Adipocyte (in vitro differentiated cells): Measurements from ENCODE around the gene PDCD4.

Source experiments
- DNase-seq: peaks from one replicate; pipeline ENCODE4 v3.0.0-alpha.2; 2015; ENCODE audit warnings: low read depth
- H3K27me3 ChIP-seq: replicated peaks from 2 replicates; pipeline ENCODE4 v1.7.0; 2013; ENCODE audit warnings: mild to moderate bottlenecking, low read length, moderate library complexity; ENCODE audit not compliant: control insufficient read depth, insufficient read depth
- H3K36me3 ChIP-seq: 2 replicates; pipeline ENCODE4 v1.7.0; 2013; ENCODE audit warnings: low read length, mild to moderate bottlenecking, moderate library complexity; ENCODE audit not compliant: control insufficient read depth, insufficient read depth, severe bottlenecking
- H3K4me1 ChIP-seq: 2 replicates; pipeline ENCODE4 v1.7.0; 2013; ENCODE audit warnings: mild to moderate bottlenecking, low read length, moderate library complexity; ENCODE audit not compliant: control insufficient read depth, insufficient read depth
- H3K4me3 ChIP-seq: 2 replicates; pipeline ENCODE4 v1.7.0; 2013; ENCODE audit warnings: mild to moderate bottlenecking, low read length, moderate library complexity
- H3K9ac ChIP-seq: 2 replicates; pipeline ENCODE4 v1.7.0; 2013; ENCODE audit warnings: mild to moderate bottlenecking, low read length, moderate library complexity
- H3K9me3 ChIP-seq: 2 replicates; pipeline ENCODE4 v1.7.0; 2013; ENCODE audit warnings: mild to moderate bottlenecking, low read length, moderate library complexity; ENCODE audit not compliant: control insufficient read depth

Gene PDCD4

DNA sequence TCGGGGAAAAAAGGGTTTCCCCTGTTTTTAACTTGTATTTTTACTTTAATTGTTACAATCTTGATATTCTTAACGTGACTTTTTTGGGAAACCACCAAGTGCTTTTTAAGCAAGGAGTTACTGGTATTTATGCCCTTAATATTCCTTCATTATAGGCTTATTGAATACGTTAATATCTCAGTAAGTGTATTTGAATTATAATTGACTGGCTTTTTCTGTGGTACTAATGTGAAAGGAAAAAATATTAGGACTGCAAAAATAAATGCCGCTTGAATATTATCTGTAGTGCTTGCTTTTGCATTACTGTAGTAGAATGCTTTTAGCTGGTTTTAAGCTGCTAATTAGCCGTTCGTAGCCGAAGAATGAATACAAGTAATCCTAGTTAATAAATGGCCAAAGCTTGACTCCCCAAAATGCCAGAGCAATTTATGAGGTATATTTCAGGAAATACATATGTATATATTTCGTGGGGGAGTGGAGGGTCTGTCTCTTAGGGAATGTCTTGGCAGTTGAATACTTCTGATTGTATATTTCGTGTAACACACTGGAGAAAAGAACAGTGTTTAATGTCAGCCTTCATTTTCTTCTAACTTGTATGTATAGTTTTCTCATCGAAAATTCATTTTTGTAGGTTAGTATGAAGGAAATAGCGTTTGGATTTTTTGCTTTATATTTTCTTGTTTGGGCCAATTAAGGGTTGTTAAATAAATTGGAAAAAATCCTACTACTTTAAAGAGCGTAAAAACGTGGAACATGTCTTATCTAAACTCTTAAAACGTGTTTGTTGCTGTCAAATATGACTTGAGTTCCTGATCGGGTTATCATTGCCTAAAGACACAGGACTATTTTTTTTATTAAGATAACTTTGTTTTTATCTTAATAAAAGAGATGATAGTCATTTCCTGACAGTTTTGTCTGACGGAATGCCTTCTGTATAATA, 1.5 kb downstream of the PDCD4 start:
- peak; percentile 33 for DNase-seq

DNA sequence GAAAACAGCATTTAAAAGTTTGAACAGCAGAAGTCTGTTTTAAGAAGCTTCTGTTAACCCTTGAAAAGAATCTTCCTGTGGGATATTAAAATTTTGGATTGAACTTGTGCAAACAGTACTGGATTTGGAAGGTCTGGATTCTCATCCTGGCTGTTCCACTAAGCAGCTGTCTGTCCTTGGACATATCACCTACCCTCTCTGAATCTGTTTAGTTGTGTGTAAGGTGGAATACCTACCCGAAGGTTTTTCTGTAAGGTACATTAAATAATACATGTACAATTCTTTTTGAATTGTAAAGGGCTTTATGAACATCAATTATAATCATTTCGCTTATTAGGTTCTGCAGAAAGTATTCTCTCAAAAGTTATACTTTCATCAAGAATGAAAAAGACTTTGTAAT, 2.2 kb downstream of the PDCD4 start:
- no peak for DNase-seq
- peak overlapping the region; percentile 84 for H3K4me3 ChIP-seq
- H3K9me3 ChIP-seq: no peaks in the 10 kb centered on the region
- peaks cover 33% of the 10 kb centered on the region for H3K4me1 ChIP-seq
- H3K27me3 ChIP-seq: no peaks in the 10 kb centered on the region
- peak overlapping the region; percentile 93 for H3K9ac ChIP-seq
- peaks cover 30% of the 10 kb centered on the region for H3K36me3 ChIP-seq

More for the DNA sequence above, 1.5 kb downstream of the PDCD4 start:
- H3K4me3 ChIP-seq: peak overlapping the region; percentile 84
- no peaks in the 10 kb centered on the region for H3K27me3 ChIP-seq
- peaks cover 23% of the 10 kb centered on the region for H3K36me3 ChIP-seq
- H3K9ac ChIP-seq: peak overlapping the region; percentile 93
- peaks cover 33% of the 10 kb centered on the region for H3K4me1 ChIP-seq
- H3K9me3 ChIP-seq: no peaks in the 10 kb centered on the region

- no peak for DNase-seq
- Histone ChIP-seq H3K4me1 (peaks cover 24% of the 10 kb centered on the region), H3K9me3 (no peaks in the 10 kb centered on the region), H3K9ac (no peak overlapping the region), H3K27me3 (no peaks in the 10 kb centered on the region), H3K4me3 (no peak overlapping the region), H3K36me3 (peaks cover 49% of the 10 kb centered on the region)
Measured at GRCh38 chr10:110876000-110876399, 4.3 kb downstream of the PDCD4 start.

GRCh38 chr10:110876788-110877187, 5.1 kb downstream of the PDCD4 start:
- Histone ChIP-seq H3K36me3 (peaks cover 57% of the 10 kb centered on the region), H3K4me3 (no peak overlapping the region), H3K9me3 (no peaks in the 10 kb centered on the region), H3K27me3 (no peaks in the 10 kb centered on the region), H3K4me1 (peaks cover 23% of the 10 kb centered on the region), H3K9ac (no peak overlapping the region)
- no peak for DNase-seq

DNA sequence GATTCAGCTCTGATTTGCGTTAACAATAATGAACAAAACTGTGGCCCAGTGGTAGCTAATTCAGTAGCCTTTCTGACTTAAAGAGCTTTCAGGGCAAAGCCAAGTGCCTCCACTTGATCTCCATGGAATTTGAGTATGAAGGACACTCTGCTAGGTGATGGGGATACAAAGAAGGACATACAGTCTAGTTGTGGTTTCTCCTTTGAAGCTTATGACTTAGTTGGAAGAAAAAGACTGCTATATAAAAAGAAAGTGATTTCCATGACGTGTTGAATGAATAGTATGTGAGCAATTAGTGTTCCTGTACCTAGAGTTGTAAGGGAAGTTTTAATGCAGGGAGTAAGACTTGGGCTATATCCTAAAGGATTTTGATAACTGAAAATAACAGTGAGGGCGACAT, 8.3 kb downstream of the PDCD4 start:
- H3K4me3 ChIP-seq: no peak overlapping the region
- H3K9ac ChIP-seq: no peak overlapping the region
- peaks cover 90% of the 10 kb centered on the region for H3K36me3 ChIP-seq
- peaks cover 18% of the 10 kb centered on the region for H3K4me1 ChIP-seq
- no peaks in the 10 kb centered on the region for H3K9me3 ChIP-seq
- no peak for DNase-seq
- no peaks in the 10 kb centered on the region for H3K27me3 ChIP-seq

DNA sequence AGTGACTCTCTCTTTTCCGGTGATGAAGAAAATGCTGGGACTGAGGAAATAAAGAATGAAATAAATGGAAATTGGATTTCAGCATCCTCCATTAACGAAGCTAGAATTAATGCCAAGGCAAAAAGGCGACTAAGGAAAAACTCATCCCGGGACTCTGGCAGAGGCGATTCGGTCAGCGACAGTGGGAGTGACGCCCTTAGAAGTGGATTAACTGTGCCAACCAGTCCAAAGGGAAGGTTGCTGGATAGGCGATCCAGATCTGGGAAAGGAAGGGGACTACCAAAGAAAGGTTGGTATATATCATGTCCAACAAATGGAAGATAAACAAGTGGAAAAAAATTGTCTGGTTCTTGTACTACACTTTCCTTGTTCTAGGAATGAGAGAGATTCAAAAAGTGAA, 9.5 kb downstream of the PDCD4 start:
- H3K27me3 ChIP-seq: no peaks in the 10 kb centered on the region
- DNase-seq: no peak
- no peak overlapping the region for H3K4me3 ChIP-seq
- H3K9ac ChIP-seq: no peak overlapping the region
- H3K9me3 ChIP-seq: no peaks in the 10 kb centered on the region
- peaks cover 7% of the 10 kb centered on the region for H3K4me1 ChIP-seq
- H3K36me3 ChIP-seq: peaks cover 96% of the 10 kb centered on the region

- no peak for DNase-seq
- no peak overlapping the region for H3K9ac ChIP-seq
- no peak overlapping the region for H3K4me3 ChIP-seq
- H3K4me1 ChIP-seq: peaks cover 7% of the 10 kb centered on the region
- peaks cover 97% of the 10 kb centered on the region for H3K36me3 ChIP-seq
- H3K27me3 ChIP-seq: no peaks in the 10 kb centered on the region
- no peaks in the 10 kb centered on the region for H3K9me3 ChIP-seq
Measured at GRCh38 chr10:110881905-110882304, 10.2 kb downstream of the PDCD4 start.

GRCh38 chr10:110883924-110884323, 12.2 kb downstream of the PDCD4 start:
- Histone ChIP-seq H3K9ac (no peak overlapping the region), H3K36me3 (peaks cover 96% of the 10 kb centered on the region), H3K4me3 (no peak overlapping the region), H3K4me1 (peaks cover 7% of the 10 kb centered on the region), H3K9me3 (no peaks in the 10 kb centered on the region), H3K27me3 (no peaks in the 10 kb centered on the region)
- DNase-seq: no peak

- peaks cover 95% of the 10 kb centered on the region for H3K36me3 ChIP-seq
- peaks cover 15% of the 10 kb centered on the region for H3K4me1 ChIP-seq
- no peaks in the 10 kb centered on the region for H3K9me3 ChIP-seq
- H3K27me3 ChIP-seq: no peaks in the 10 kb centered on the region
- H3K4me3 ChIP-seq: no peak overlapping the region
- no peak for DNase-seq
- H3K9ac ChIP-seq: no peak overlapping the region
Measured at GRCh38 chr10:110885932-110886674, 14.4 kb downstream of the PDCD4 start.

DNA sequence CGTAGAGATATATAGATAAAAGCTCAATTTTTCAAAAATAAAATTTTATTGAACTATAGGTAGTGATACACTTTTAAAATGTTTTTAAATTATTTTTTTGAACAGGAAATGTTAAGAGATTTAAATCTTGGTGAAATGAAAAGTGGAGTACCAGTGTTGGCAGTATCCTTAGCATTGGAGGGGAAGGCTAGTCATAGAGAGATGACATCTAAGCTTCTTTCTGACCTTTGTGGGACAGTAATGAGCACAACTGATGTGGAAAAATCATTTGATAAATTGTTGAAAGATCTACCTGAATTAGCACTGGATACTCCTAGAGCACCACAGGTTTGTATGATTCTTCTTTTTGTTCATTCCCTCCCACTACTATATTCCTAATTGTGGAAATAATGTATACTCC, 15.8 kb downstream of the PDCD4 start:
- Histone ChIP-seq H3K36me3 (peaks cover 95% of the 10 kb centered on the region), H3K4me3 (no peak overlapping the region)

DNA sequence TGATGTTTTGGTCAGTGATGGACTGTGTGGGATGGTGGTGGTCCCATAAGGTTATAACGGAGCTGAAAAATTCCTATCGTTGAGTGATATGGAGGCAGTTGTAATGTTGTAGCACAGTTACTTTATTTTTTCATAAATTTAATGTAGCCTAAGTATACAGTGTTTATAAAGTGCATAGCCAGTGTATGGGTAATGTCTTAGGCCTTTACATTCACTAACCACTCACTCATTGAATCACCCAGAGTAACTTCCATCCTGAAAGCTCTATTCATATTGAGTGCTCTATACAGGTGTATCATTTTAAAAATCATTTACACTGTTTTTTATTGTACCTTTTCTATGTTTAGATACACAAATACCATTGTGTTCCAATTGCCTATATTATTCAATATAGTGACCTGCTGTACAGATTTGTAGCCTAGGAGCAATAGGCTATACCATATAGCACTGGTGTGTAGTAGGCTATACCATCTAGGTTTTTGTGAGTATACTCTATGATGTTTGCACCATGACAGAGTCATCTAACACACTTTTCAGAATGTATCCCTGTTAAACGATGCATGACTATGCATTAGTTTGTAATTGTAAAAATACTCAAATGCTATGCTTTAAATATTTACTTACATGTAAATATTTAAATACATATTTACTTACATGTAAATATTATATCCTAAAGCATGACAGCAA, 21.0 kb downstream of the PDCD4 start:
- H3K36me3 ChIP-seq: peaks cover 86% of the 10 kb centered on the region

More for the DNA sequence above, 15.8 kb downstream of the PDCD4 start:
- H3K27me3 ChIP-seq: no peaks in the 10 kb centered on the region
- no peak overlapping the region for H3K9ac ChIP-seq
- DNase-seq: no peak
- no peaks in the 10 kb centered on the region for H3K9me3 ChIP-seq
- H3K4me1 ChIP-seq: peaks cover 8% of the 10 kb centered on the region

More for the DNA sequence above, 21.0 kb downstream of the PDCD4 start:
- Histone ChIP-seq H3K9me3 (no peaks in the 10 kb centered on the region), H3K4me1 (peaks cover 25% of the 10 kb centered on the region), H3K4me3 (no peak overlapping the region), H3K27me3 (no peaks in the 10 kb centered on the region), H3K9ac (no peak overlapping the region)
- no peak for DNase-seq
